H9 (cell line): Measurements from ENCODE around the gene C7orf25. TPM values are rescaled to one million over a fixed set of nuclear protein-coding genes. Genes with fewer than 3 reads are reported as not detected.

Experiments
- DNase-seq: peaks from one replicate; pipeline ENCODE4 v3.0.0-alpha.2; 2017
- H2AFZ ChIP-seq: one replicate; pipeline ENCODE4 v1.6.1; 2013; ENCODE audit warnings: mild to moderate bottlenecking, low read length, control low read depth, moderate library complexity
- H2AK5ac ChIP-seq: 2 replicates; pipeline ENCODE4 v1.6.1; 2013; ENCODE audit warnings: low read length, control low read depth, mixed read lengths; ENCODE audit not compliant: insufficient read length
- H2BK120ac ChIP-seq: one replicate; pipeline ENCODE4 v1.6.1; 2013; ENCODE audit warnings: low read depth, mild to moderate bottlenecking, low read length, control low read depth, inconsistent platforms; ENCODE audit not compliant: poor library complexity, severe bottlenecking
- H2BK12ac ChIP-seq: 2 replicates; pipeline ENCODE4 v1.6.1; 2013; ENCODE audit warnings: low read length, control low read depth, mixed read lengths, low read depth; ENCODE audit not compliant: insufficient read length
- H2BK15ac ChIP-seq: 2 replicates; pipeline ENCODE4 v1.6.1; 2013; ENCODE audit warnings: low read depth, low read length, control low read depth
- H2BK20ac ChIP-seq: one replicate; pipeline ENCODE4 v1.6.1; 2013; ENCODE audit warnings: low read depth, mild to moderate bottlenecking, low read length, control low read depth, inconsistent platforms; ENCODE audit not compliant: poor library complexity, severe bottlenecking
- H2BK5ac ChIP-seq: 2 replicates; pipeline ENCODE4 v1.6.1; 2013; ENCODE audit warnings: low read length, control low read depth, mixed read lengths; ENCODE audit not compliant: insufficient read length
- H3K14ac ChIP-seq: 2 replicates; pipeline ENCODE4 v1.6.1; 2013; ENCODE audit warnings: low read length, control low read depth; ENCODE audit not compliant: insufficient read depth
- H3K18ac ChIP-seq: 2 replicates; pipeline ENCODE4 v1.6.1; 2013; ENCODE audit warnings: low read depth, mild to moderate bottlenecking, mixed read lengths, low read length, control low read depth; ENCODE audit not compliant: insufficient read length
- H3K23ac ChIP-seq: 2 replicates; pipeline ENCODE4 v1.6.1; 2013; ENCODE audit warnings: low read length, control low read depth, mixed read lengths, low read depth; ENCODE audit not compliant: insufficient read length
- H3K23me2 ChIP-seq: 2 replicates; pipeline ENCODE4 v1.6.1; 2013; ENCODE audit warnings: low read depth, mild to moderate bottlenecking, mixed read lengths, low read length, control low read depth; ENCODE audit not compliant: insufficient read length, poor library complexity, severe bottlenecking
- H3K27ac ChIP-seq: 2 replicates; pipeline ENCODE4 v1.5.1; 2013; ENCODE audit warnings: low read length, control low read depth, mixed read lengths, low read depth; ENCODE audit not compliant: insufficient read length
- H3K27me3 ChIP-seq: 2 replicates; pipeline ENCODE4 v1.6.1; 2013; ENCODE audit warnings: low read length, control low read depth, inconsistent platforms; ENCODE audit not compliant: insufficient read depth
- H3K4ac ChIP-seq: 2 replicates; pipeline ENCODE4 v1.6.1; 2013; ENCODE audit warnings: low read depth, mild to moderate bottlenecking, control low read depth, inconsistent platforms, low read length, moderate library complexity
- H3K4me1 ChIP-seq: 2 replicates; pipeline ENCODE4 v1.6.1; 2013; ENCODE audit warnings: low read length, control low read depth, inconsistent platforms; ENCODE audit not compliant: insufficient read depth
- H3K4me2 ChIP-seq: 2 replicates; pipeline ENCODE4 v1.6.1; 2013; ENCODE audit warnings: low read length, control low read depth, mixed read lengths; ENCODE audit not compliant: insufficient read length, insufficient read depth
- H3K56ac ChIP-seq: 2 replicates; pipeline ENCODE4 v1.6.1; 2013; ENCODE audit warnings: low read depth, mild to moderate bottlenecking, mixed read lengths, low read length, control low read depth; ENCODE audit not compliant: insufficient read length
- H3K79me1 ChIP-seq: 2 replicates; pipeline ENCODE4 v1.6.1; 2013; ENCODE audit warnings: low read depth, mild to moderate bottlenecking, moderate library complexity, low read length, control low read depth, inconsistent platforms; ENCODE audit not compliant: insufficient read depth, poor library complexity, severe bottlenecking
- H3K79me2 ChIP-seq: 2 replicates; pipeline ENCODE4 v1.6.1; 2013; ENCODE audit warnings: low read length, control low read depth, inconsistent platforms; ENCODE audit not compliant: insufficient read depth
- H3K9ac ChIP-seq: 2 replicates; pipeline ENCODE4 v1.6.1; 2013; ENCODE audit warnings: low read length, control low read depth, mixed read lengths; ENCODE audit not compliant: insufficient read length; ENCODE audit errors: extremely low read depth
- H3K9me3 ChIP-seq: one replicate; pipeline ENCODE4 v1.6.1; 2013; ENCODE audit warnings: low read depth, low read length, inconsistent platforms; ENCODE audit not compliant: control insufficient read depth
- H3T11ph ChIP-seq: one replicate; pipeline ENCODE4 v1.6.1; 2013; ENCODE audit warnings: mild to moderate bottlenecking, low read length, control low read depth, inconsistent platforms
- H4K20me1 ChIP-seq: one replicate; pipeline ENCODE4 v1.6.1; 2013; ENCODE audit not compliant: control insufficient read depth, insufficient read length, insufficient read depth
- H4K5ac ChIP-seq: 2 replicates; pipeline ENCODE4 v1.6.1; 2013; ENCODE audit warnings: low read depth, mild to moderate bottlenecking, mixed read lengths, low read length, control low read depth; ENCODE audit not compliant: insufficient read length
- H4K8ac ChIP-seq: replicated peaks from 2 replicates; pipeline ENCODE4 v1.6.1; 2013; ENCODE audit warnings: low read length, control low read depth, mixed read lengths, low read depth; ENCODE audit not compliant: insufficient read length
- H4K91ac ChIP-seq: 2 replicates; pipeline ENCODE4 v1.6.1; 2013; ENCODE audit warnings: low read depth, mild to moderate bottlenecking, moderate library complexity, mixed read lengths, low read length, control low read depth; ENCODE audit not compliant: insufficient read length
- H3K27ac Mint-ChIP-seq, 3 experiments: 2 replicates in 2 of 3; 3 replicates in 1 of 3; pipeline ENCODE4 v1.8.0; 2020 to 2021; ENCODE audit warnings: mixed read lengths in 3 of 3, mild to moderate bottlenecking in 1 of 3, moderate library complexity in 1 of 3
- H3K27me3 Mint-ChIP-seq: 2 replicates; pipeline ENCODE4 v1.8.0; 2021; ENCODE audit warnings: low read depth, mild to moderate bottlenecking, moderate library complexity, mixed read lengths
- H3K36me3 Mint-ChIP-seq, 3 experiments: 2 replicates in 2 of 3; 3 replicates in 1 of 3; pipeline ENCODE4 v1.8.0; 2020 to 2021; ENCODE audit warnings: low read depth in 3 of 3, mixed read lengths in 3 of 3; ENCODE audit not compliant: insufficient read depth in 1 of 3
- H3K4me1 Mint-ChIP-seq, 2 experiments: 2 replicates each; pipeline ENCODE4 v1.8.0; 2020; ENCODE audit warnings: mixed read lengths in 2 of 2
- H3K4me3 Mint-ChIP-seq, 2 experiments: 2 replicates in 1 of 2; 3 replicates in 1 of 2; pipeline ENCODE4 v1.8.0; 2020 to 2021; ENCODE audit warnings: mild to moderate bottlenecking in 2 of 2, mixed read lengths in 2 of 2, moderate library complexity in 1 of 2
- H3K9me3 Mint-ChIP-seq, 2 experiments: 2 replicates in 1 of 2; 3 replicates in 1 of 2; pipeline ENCODE4 v1.8.0; 2020; ENCODE audit warnings: mild to moderate bottlenecking in 2 of 2, mixed read lengths in 2 of 2, moderate library complexity in 1 of 2
- WGBS: extraction: QIAGEN DNeasy Blood & Tissue Kit; methylation state at CpG from one replicate; pipeline ENCODE4 v1.1.7; 2013; ENCODE audit warnings: missing lambda C conversion rate, low lambda C conversion rate, mixed read lengths; ENCODE audit not compliant: insufficient read length; ENCODE audit errors: extremely low coverage; 5-methylcytosine and 5-hydroxymethylcytosine counted together
- total RNA-seq: library from RNA; stranded (reverse); gene quantifications from 2 replicates; pipeline ENCODE4 v1.2.1, GENCODE V29; 2021
- TF ChIP-seq, protein P1 (sequence below): fragments of 200-600 bp; sonication (generic); conservative IDR thresholded peaks from 3 replicates; pipeline ENCODE4 v1.8.0; 2021; ENCODE audit warnings: antibody characterized with exemption, mild to moderate bottlenecking

Gene C7orf25
- total RNA-seq, 1 experiment from 2014 or later: 3.8 TPM

DNA sequence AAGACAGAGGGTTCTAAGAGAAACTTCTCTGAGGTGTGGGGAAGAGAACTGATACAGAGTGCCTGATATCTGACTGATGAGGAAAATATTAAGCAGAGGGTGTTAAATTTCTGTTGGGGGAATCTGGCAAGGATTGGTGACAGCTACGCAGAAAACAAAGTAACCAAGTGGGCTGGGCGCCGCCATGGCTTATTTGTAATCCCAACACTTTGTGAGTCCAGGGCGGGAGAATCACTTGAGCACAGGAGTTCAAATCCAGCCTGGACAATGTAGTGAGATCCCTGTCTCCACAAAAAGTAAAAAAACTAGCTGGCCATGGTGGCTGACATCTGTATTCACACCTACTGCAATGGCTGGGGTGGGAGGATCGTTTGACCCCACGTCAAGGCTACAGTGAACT is 2.1 kb upstream of the C7orf25 start:
- Mint-ChIP-seq H3K36me3 (peaks cover 15 to 60% (median 49%) of the 10 kb centered on the region in 3 experiments; a peak in 6 of 7 replicates), H3K27me3 (no peaks in the 10 kb centered on the region), H3K9me3 (no peaks in the 10 kb centered on the region; a peak in 1 of 5 replicates), H3K27ac (peak overlapping the region in 1 of 3 experiments; percentile 59; a peak in 2 of 7 replicates), H3K4me1 (peaks cover 36 to 41% of the 10 kb centered on the region in 2 experiments), H3K4me3 (no peak overlapping the region)
- Histone ChIP-seq H2BK120ac (no peak overlapping the region), H3T11ph (no peak overlapping the region), H2AK5ac (no peak overlapping the region), H3K4me2 (no peak overlapping the region), H3K14ac (no peak overlapping the region), H3K27me3 (no peaks in the 10 kb centered on the region), H2BK20ac (no peak overlapping the region), H3K23me2 (peaks cover 9% of the 10 kb centered on the region), H3K56ac (no peak overlapping the region), H2BK12ac (no peak overlapping the region), H4K8ac (no peak overlapping the region), H3K23ac (no peak overlapping the region), H3K4ac (no peak overlapping the region), H3K79me1 (no peaks in the 10 kb centered on the region), H2AFZ (no peak overlapping the region), H4K91ac (no peak overlapping the region), H3K27ac (no peak overlapping the region), H4K5ac (no peak overlapping the region), H4K20me1 (no peaks in the 10 kb centered on the region), H3K18ac (no peak overlapping the region), H3K9me3 (no peaks in the 10 kb centered on the region), H2BK5ac (no peak overlapping the region), H2BK15ac (no peak overlapping the region), H3K4me1 (peaks cover 12% of the 10 kb centered on the region), H3K79me2 (peaks cover 3% of the 10 kb centered on the region; the same call in 1 of the 2 replicates), H3K9ac (no peak overlapping the region)
- no CpG with 5 or more reads among the region's 6 CpGs for WGBS
- DNase-seq: no peak
- TF ChIP-seq, protein P1, sequence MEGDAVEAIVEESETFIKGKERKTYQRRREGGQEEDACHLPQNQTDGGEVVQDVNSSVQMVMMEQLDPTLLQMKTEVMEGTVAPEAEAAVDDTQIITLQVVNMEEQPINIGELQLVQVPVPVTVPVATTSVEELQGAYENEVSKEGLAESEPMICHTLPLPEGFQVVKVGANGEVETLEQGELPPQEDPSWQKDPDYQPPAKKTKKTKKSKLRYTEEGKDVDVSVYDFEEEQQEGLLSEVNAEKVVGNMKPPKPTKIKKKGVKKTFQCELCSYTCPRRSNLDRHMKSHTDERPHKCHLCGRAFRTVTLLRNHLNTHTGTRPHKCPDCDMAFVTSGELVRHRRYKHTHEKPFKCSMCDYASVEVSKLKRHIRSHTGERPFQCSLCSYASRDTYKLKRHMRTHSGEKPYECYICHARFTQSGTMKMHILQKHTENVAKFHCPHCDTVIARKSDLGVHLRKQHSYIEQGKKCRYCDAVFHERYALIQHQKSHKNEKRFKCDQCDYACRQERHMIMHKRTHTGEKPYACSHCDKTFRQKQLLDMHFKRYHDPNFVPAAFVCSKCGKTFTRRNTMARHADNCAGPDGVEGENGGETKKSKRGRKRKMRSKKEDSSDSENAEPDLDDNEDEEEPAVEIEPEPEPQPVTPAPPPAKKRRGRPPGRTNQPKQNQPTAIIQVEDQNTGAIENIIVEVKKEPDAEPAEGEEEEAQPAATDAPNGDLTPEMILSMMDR: no peak
